ENCODE measurements around the gene PTPRG.

DNA sequence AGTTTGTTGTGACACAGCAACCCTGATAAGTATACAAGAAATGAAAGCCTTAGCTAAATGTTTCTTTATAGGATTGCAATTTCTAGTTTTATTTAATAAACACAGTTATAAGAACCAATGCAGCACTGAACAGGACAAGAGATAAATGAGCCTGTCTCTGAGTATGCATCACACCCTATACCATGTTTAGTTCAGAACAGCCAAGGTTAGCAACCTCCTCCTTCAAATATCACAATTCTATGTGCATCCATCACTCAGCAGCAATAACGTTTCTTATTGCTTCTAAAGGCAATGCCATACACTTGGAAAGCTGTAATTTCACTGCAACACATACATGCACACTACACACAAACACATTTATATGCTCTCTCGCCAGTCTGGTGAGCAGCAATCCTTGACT is 280.6 kb downstream of the PTPRG start:
- TF ChIP-seq EGR1 (IDR thresholded peaks at IDR 0.05; ENCODE audit: low read depth in 2 of 2), result no peak
- TF ChIP-seq, protein P1, sequence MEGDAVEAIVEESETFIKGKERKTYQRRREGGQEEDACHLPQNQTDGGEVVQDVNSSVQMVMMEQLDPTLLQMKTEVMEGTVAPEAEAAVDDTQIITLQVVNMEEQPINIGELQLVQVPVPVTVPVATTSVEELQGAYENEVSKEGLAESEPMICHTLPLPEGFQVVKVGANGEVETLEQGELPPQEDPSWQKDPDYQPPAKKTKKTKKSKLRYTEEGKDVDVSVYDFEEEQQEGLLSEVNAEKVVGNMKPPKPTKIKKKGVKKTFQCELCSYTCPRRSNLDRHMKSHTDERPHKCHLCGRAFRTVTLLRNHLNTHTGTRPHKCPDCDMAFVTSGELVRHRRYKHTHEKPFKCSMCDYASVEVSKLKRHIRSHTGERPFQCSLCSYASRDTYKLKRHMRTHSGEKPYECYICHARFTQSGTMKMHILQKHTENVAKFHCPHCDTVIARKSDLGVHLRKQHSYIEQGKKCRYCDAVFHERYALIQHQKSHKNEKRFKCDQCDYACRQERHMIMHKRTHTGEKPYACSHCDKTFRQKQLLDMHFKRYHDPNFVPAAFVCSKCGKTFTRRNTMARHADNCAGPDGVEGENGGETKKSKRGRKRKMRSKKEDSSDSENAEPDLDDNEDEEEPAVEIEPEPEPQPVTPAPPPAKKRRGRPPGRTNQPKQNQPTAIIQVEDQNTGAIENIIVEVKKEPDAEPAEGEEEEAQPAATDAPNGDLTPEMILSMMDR (IDR thresholded peaks at IDR 0.05; ENCODE audit: low read depth, low read length, missing input control), result no peak
- TF ChIP-seq, protein P2, sequence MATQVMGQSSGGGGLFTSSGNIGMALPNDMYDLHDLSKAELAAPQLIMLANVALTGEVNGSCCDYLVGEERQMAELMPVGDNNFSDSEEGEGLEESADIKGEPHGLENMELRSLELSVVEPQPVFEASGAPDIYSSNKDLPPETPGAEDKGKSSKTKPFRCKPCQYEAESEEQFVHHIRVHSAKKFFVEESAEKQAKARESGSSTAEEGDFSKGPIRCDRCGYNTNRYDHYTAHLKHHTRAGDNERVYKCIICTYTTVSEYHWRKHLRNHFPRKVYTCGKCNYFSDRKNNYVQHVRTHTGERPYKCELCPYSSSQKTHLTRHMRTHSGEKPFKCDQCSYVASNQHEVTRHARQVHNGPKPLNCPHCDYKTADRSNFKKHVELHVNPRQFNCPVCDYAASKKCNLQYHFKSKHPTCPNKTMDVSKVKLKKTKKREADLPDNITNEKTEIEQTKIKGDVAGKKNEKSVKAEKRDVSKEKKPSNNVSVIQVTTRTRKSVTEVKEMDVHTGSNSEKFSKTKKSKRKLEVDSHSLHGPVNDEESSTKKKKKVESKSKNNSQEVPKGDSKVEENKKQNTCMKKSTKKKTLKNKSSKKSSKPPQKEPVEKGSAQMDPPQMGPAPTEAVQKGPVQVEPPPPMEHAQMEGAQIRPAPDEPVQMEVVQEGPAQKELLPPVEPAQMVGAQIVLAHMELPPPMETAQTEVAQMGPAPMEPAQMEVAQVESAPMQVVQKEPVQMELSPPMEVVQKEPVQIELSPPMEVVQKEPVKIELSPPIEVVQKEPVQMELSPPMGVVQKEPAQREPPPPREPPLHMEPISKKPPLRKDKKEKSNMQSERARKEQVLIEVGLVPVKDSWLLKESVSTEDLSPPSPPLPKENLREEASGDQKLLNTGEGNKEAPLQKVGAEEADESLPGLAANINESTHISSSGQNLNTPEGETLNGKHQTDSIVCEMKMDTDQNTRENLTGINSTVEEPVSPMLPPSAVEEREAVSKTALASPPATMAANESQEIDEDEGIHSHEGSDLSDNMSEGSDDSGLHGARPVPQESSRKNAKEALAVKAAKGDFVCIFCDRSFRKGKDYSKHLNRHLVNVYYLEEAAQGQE (IDR thresholded peaks at IDR 0.05), result no peak
- TF ChIP-seq RAD21 (IDR thresholded peaks at IDR 0.05), result no peak

Data from liver (tissue), 3 donors.